ENCODE data around the gene HDGFL3.

GRCh38 chr15:83112956-83113299, 94.7 kb downstream of the HDGFL3 start:
- TF ChIP-seq, protein P1, sequence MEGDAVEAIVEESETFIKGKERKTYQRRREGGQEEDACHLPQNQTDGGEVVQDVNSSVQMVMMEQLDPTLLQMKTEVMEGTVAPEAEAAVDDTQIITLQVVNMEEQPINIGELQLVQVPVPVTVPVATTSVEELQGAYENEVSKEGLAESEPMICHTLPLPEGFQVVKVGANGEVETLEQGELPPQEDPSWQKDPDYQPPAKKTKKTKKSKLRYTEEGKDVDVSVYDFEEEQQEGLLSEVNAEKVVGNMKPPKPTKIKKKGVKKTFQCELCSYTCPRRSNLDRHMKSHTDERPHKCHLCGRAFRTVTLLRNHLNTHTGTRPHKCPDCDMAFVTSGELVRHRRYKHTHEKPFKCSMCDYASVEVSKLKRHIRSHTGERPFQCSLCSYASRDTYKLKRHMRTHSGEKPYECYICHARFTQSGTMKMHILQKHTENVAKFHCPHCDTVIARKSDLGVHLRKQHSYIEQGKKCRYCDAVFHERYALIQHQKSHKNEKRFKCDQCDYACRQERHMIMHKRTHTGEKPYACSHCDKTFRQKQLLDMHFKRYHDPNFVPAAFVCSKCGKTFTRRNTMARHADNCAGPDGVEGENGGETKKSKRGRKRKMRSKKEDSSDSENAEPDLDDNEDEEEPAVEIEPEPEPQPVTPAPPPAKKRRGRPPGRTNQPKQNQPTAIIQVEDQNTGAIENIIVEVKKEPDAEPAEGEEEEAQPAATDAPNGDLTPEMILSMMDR (IDR thresholded peaks at IDR 0.05; ENCODE audit: poor library complexity): no peak
- TF ChIP-seq EZH2phosphoT487 (IDR thresholded peaks at IDR 0.05; ENCODE audit: low read depth, severe bottlenecking, unreplicated experiment): no peak

Measured in hepatocyte (in vitro differentiated cells).